Liver (tissue), 9 donors: ENCODE results near the gene NUAK1. TPM values are rescaled to one million over a fixed set of nuclear protein-coding genes. Genes with fewer than 3 reads are reported as not detected.

ENCODE experiments used
- DNase-seq: peaks from one replicate; pipeline ENCODE4 v3.0.0-alpha.2; 2017; ENCODE audit warnings: low spot score
- H3K27ac ChIP-seq, 2 donors: one replicate each; pipeline ENCODE4 v1.7.0; 2013; ENCODE audit warnings: inconsistent platforms in 2 of 2, low read length in 2 of 2, control low read depth in 1 of 2, low read depth in 1 of 2, mild to moderate bottlenecking in 1 of 2
- H3K27me3 ChIP-seq, 4 donors: one replicate each; pipeline versions ENCODE4 v1.6.1 to v1.7.0; 2013; ENCODE audit warnings: low read length in 3 of 4, inconsistent platforms in 1 of 4, mild to moderate bottlenecking in 1 of 4, moderate library complexity in 1 of 4; ENCODE audit not compliant: control insufficient read depth in 4 of 4, insufficient read depth in 4 of 4
- H3K36me3 ChIP-seq, 4 donors: one replicate each; pipeline versions ENCODE4 v1.6.1 to v1.7.0; 2013; ENCODE audit warnings: low read length in 3 of 4, mild to moderate bottlenecking in 3 of 4, low read depth in 1 of 4, moderate library complexity in 1 of 4; ENCODE audit not compliant: control insufficient read depth in 4 of 4, insufficient read depth in 3 of 4
- H3K4me1 ChIP-seq, 4 donors: one replicate each; pipeline versions ENCODE4 v1.6.1 to v1.7.0; 2013; ENCODE audit warnings: low read length in 3 of 4, mild to moderate bottlenecking in 3 of 4, moderate library complexity in 1 of 4; ENCODE audit not compliant: control insufficient read depth in 4 of 4, insufficient read depth in 4 of 4
- H3K4me3 ChIP-seq, 3 donors: one replicate each; pipeline versions ENCODE4 v1.6.1 to v1.7.0; 2013; ENCODE audit warnings: low read length in 3 of 3, control low read depth in 1 of 3, low read depth in 1 of 3, mild to moderate bottlenecking in 1 of 3
- H3K9ac ChIP-seq, 2 donors: one replicate each; pipeline ENCODE4 v1.7.0; 2013; ENCODE audit warnings: low read length in 2 of 2, mild to moderate bottlenecking in 2 of 2, moderate library complexity in 2 of 2, control low read depth in 1 of 2, low read depth in 1 of 2
- H3K9me3 ChIP-seq, 4 donors: one replicate each; pipeline versions ENCODE4 v1.6.1 to v1.7.0; 2013; ENCODE audit warnings: low read length in 3 of 4; ENCODE audit not compliant: control insufficient read depth in 4 of 4
- CTCF ChIP-seq: fragments of 150-350 bp; IDR thresholded peaks from 2 replicates; pipeline ENCODE4 v1.5.1; 2017; ENCODE audit warnings: improper control_type of control experiment, low read depth, low read length; ENCODE audit not compliant: missing input control
- EGR1 ChIP-seq, 2 donors: IDR thresholded peaks; 2 replicates each; pipeline ENCODE4 v1.6.1; 2016 to 2018; ENCODE audit warnings: antibody characterized with exemption in 2 of 2, low read depth in 2 of 2
- FOXA1 ChIP-seq: IDR thresholded peaks from 2 replicates; pipeline ENCODE4 v1.6.1; 2016; ENCODE audit warnings: antibody characterized with exemption
- FOXA2 ChIP-seq: IDR thresholded peaks from 2 replicates; pipeline ENCODE4 v1.6.1; 2016; ENCODE audit warnings: antibody characterized with exemption
- GABPA ChIP-seq, 2 donors: IDR thresholded peaks in 1 of 2; conservative IDR thresholded peaks in 1 of 2; 2 replicates each; pipeline ENCODE4 v1.6.1; 2016; ENCODE audit warnings: antibody characterized with exemption in 2 of 2, mild to moderate bottlenecking in 1 of 2, moderate library complexity in 1 of 2
- HNF4A ChIP-seq, 2 donors: conservative IDR thresholded peaks; 2 replicates each; pipeline ENCODE4 v1.6.1; 2016; ENCODE audit warnings: antibody characterized with exemption in 2 of 2, mild to moderate bottlenecking in 2 of 2
- HNF4G ChIP-seq: IDR thresholded peaks from 2 replicates; pipeline ENCODE4 v1.6.1; 2016; ENCODE audit warnings: antibody characterized with exemption
- MAX ChIP-seq: IDR thresholded peaks from 2 replicates; pipeline ENCODE4 v1.6.1; 2016; ENCODE audit warnings: antibody characterized with exemption
- NR2F2 ChIP-seq: IDR thresholded peaks from 2 replicates; pipeline ENCODE4 v1.6.1; 2016; ENCODE audit warnings: antibody characterized with exemption
- RAD21 ChIP-seq, 2 donors: IDR thresholded peaks; 2 replicates each; pipeline ENCODE4 v1.6.1; 2016; ENCODE audit warnings: antibody characterized with exemption in 2 of 2, mild to moderate bottlenecking in 2 of 2
- RXRA ChIP-seq, 2 donors: IDR thresholded peaks; 2 replicates each; pipeline ENCODE4 v1.6.1; 2017 to 2018; ENCODE audit warnings: antibody characterized with exemption in 2 of 2, mild to moderate bottlenecking in 1 of 2
- YY1 ChIP-seq: IDR thresholded peaks from 2 replicates; pipeline ENCODE4 v1.6.1; 2016; ENCODE audit warnings: antibody characterized with exemption, mild to moderate bottlenecking
- ZBTB33 ChIP-seq: IDR thresholded peaks from 2 replicates; pipeline ENCODE4 v1.6.1; 2016; ENCODE audit warnings: antibody characterized with exemption
- WGBS: extraction: QIAGEN DNeasy Blood & Tissue Kit; methylation state at CpG from one replicate; pipeline ENCODE4 v1.1.7; 2013; 5-methylcytosine and 5-hydroxymethylcytosine counted together
- polyA plus RNA-seq, 2 donors: library from polyadenylated mRNA; stranded (reverse) in 1 of 2; unstranded in 1 of 2; fragments of 200-250 nt in 1 of 2; fragments of >200 nt in 1 of 2; fragmentation: Nextera tagmentation in 1 of 2; extraction: Ambion mirVana in 1 of 2; gene quantifications; one replicate each; pipeline versions ENCODE4 v1.2.1 to v1.2.3, GENCODE V29; 2013 to 2015
- total RNA-seq, 2 donors: library from RNA; depleted of rRNA; stranded (reverse); fragments of >200 nt; gene quantifications; one replicate each; pipeline ENCODE4 v1.2.3, GENCODE V29; 2014
- donor health status: healthy.
- donor health status: healthy.
- donor health status: healthy.
- donor health status: healthy.
- donor health status: healthy.

Gene NUAK1
- total and polyA plus RNA-seq, 4 donors, result 2.5 to 9.3 (median 3.9) TPM

GRCh38 chr12:106108185-106108835, 30.4 kb downstream of the NUAK1 start:
- H3K4me1 ChIP-seq, result peaks cover 10 to 50% (median 38%) of the 10 kb centered on the region in 4 donors
- no peaks in the 10 kb centered on the region for H3K36me3 ChIP-seq
- no peaks in the 10 kb centered on the region for H3K27me3 ChIP-seq
- no peaks in the 10 kb centered on the region for H3K9me3 ChIP-seq
- no peak for DNase-seq
- H3K4me3 ChIP-seq, result no peak overlapping the region
- WGBS, result 66% methylated on average over 4 of the region's 4 CpGs
- no peak overlapping the region for H3K9ac ChIP-seq
- no peak for TF ChIP-seq HNF4A (conservative IDR thresholded peaks at IDR 0.05)
- no peak for TF ChIP-seq MAX
- TF ChIP-seq HNF4G, result no peak
- peak in 1 of 2 donors; percentile 7 for TF ChIP-seq RAD21 (IDR thresholded peaks at IDR 0.05)
- no peak for TF ChIP-seq EGR1 (IDR thresholded peaks at IDR 0.05; ENCODE audit: low read depth in 2 of 2)
- no peak for TF ChIP-seq FOXA2
- no peak for TF ChIP-seq GABPA (IDR thresholded peaks at IDR 0.05 in 1 of 2, conservative IDR thresholded peaks at IDR 0.05 in 1 of 2)
- no peak for TF ChIP-seq NR2F2
- H3K27ac ChIP-seq, result no peak overlapping the region

- Histone ChIP-seq H3K9ac (no peak overlapping the region), H3K27ac (peak overlapping the region; percentile 4 to 26)
These were observed 31.2 kb downstream of the NUAK1 start for GRCh38 chr12:106107566-106107965.

More at GRCh38 chr12:106107566-106107965, 31.2 kb downstream of the NUAK1 start:
- WGBS, result 61% methylated on average over 2 of the region's 2 CpGs
- TF ChIP-seq RXRA (IDR thresholded peaks at IDR 0.05) (no peak), GABPA (IDR thresholded peaks at IDR 0.05 in 1 of 2, conservative IDR thresholded peaks at IDR 0.05 in 1 of 2) (no peak), NR2F2 (no peak), HNF4A (conservative IDR thresholded peaks at IDR 0.05) (no peak), ZBTB33 (no peak), YY1 (no peak), CTCF (no peak), HNF4G (no peak), RAD21 (IDR thresholded peaks at IDR 0.05) (no peak), FOXA1 (no peak)
- Histone ChIP-seq H3K36me3 (no peaks in the 10 kb centered on the region), H3K4me1 (peaks cover 7 to 46% (median 32%) of the 10 kb centered on the region in 4 donors), H3K27me3 (no peaks in the 10 kb centered on the region), H3K4me3 (no peak overlapping the region), H3K9me3 (no peaks in the 10 kb centered on the region)
- no peak for DNase-seq
